HUES64 (cell line): Measurements from ENCODE around the gene PHLDB2.

Experiments used
- H3K27ac ChIP-seq: 2 replicates; pipeline ENCODE4 v1.7.0; 2013; ENCODE audit warnings: low read depth, low read length, inconsistent platforms
- H3K27me3 ChIP-seq: 2 replicates; pipeline ENCODE4 v1.6.1; 2013; ENCODE audit warnings: mild to moderate bottlenecking, low read length; ENCODE audit not compliant: insufficient read depth
- H3K36me3 ChIP-seq: 2 replicates; pipeline ENCODE4 v1.6.1; 2013; ENCODE audit warnings: mild to moderate bottlenecking, low read length; ENCODE audit not compliant: insufficient read depth
- H3K4me1 ChIP-seq: 2 replicates; pipeline ENCODE4 v1.6.1; 2013; ENCODE audit warnings: mild to moderate bottlenecking, low read length, moderate library complexity; ENCODE audit not compliant: insufficient read depth
- H3K4me3 ChIP-seq: 2 replicates; pipeline ENCODE4 v1.5.1; 2013; ENCODE audit warnings: mild to moderate bottlenecking, low read length, moderate library complexity
- H3K9ac ChIP-seq: 2 replicates; pipeline ENCODE4 v1.6.1; 2013; ENCODE audit warnings: mild to moderate bottlenecking, low read depth, low read length
- H3K9me3 ChIP-seq: 2 replicates; pipeline ENCODE4 v1.6.1; 2013; ENCODE audit warnings: low read depth, low read length; ENCODE audit not compliant: insufficient read depth
- WGBS: fragments of 150-250, 120-280 bp; methylation state at CpG from one replicate; pipeline ENCODE4 v1.1.7; 2013; ENCODE audit warnings: missing lambda C conversion rate; 5-methylcytosine and 5-hydroxymethylcytosine counted together

Gene PHLDB2

GRCh38 chr3:111999484-112000324, 140.6 kb downstream of the PHLDB2 start:
- Histone ChIP-seq H3K4me1 (peaks cover 34% of the 10 kb centered on the region), H3K9me3 (no peaks in the 10 kb centered on the region), H3K27me3 (peaks cover 36% of the 10 kb centered on the region), H3K27ac (peak overlapping the region; percentile 38; the same call in 1 of the 2 replicates), H3K9ac (peak overlapping the region; percentile 71), H3K4me3 (peak overlapping the region; percentile 78), H3K36me3 (no peaks in the 10 kb centered on the region)
- WGBS = 8% methylated on average over 18 of the region's 19 CpGs

DNA sequence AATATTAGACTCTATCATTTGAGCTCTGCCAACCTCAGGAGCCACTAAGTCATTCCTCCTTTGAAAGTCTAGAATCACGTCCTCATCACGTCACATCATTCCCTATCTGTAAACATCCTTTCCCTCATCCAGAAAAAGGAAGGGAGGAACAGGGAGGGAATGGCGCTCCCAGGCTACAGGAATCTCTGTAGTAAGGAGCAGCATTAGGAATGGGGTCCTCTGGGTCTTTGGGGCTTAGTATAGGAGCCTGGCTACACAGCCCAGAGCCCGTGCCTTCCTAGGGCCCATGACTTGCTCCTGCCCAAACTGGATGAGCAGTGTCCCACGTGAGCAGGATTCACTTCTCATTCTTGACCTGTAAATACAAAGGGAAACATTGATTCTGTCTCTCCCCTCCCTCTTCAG, 141.3 kb downstream of the PHLDB2 start:
- WGBS = 48% methylated on average over 5 of the region's 5 CpGs
- H3K27me3 ChIP-seq = peaks cover 36% of the 10 kb centered on the region

GRCh38 chr3:112000966-112001365, 141.9 kb downstream of the PHLDB2 start:
- H3K4me1 ChIP-seq = peaks cover 34% of the 10 kb centered on the region
- H3K4me3 ChIP-seq = peak overlapping the region; percentile 78
- WGBS = 17% methylated on average over 2 of the region's 2 CpGs
- H3K36me3 ChIP-seq = peaks cover 6% of the 10 kb centered on the region; the same call in 1 of the 2 replicates
- no peak overlapping the region for H3K9ac ChIP-seq
- H3K9me3 ChIP-seq = no peaks in the 10 kb centered on the region
- H3K27me3 ChIP-seq = peaks cover 36% of the 10 kb centered on the region
- no peak overlapping the region for H3K27ac ChIP-seq

More for the DNA sequence above, 141.3 kb downstream of the PHLDB2 start:
- H3K36me3 ChIP-seq = peaks cover 4% of the 10 kb centered on the region; the same call in 1 of the 2 replicates
- peak overlapping the region; percentile 78 for H3K4me3 ChIP-seq
- H3K9me3 ChIP-seq = no peaks in the 10 kb centered on the region
- H3K9ac ChIP-seq = no peak overlapping the region
- no peak overlapping the region for H3K27ac ChIP-seq
- peaks cover 34% of the 10 kb centered on the region for H3K4me1 ChIP-seq

DNA sequence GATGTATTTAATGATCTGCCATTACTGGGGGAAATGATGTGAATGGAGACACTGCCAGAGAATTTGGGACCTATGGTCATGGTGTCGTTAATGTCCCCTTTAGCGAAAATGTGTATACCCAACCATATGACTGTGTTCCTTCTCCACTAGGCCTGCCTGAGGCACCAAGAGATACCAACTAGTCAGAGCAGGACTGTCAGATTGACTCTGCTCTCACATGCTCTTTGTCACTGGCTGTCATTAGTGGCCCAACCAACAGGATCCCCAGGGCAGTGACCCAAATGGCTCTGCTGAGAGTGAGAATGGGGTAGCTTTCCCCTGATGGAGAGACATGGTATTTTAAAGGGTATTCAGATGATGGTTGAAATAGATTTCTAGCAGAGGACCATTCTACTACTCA, 142.5 kb downstream of the PHLDB2 start:
- H3K4me1 ChIP-seq = peaks cover 34% of the 10 kb centered on the region
- peaks cover 6% of the 10 kb centered on the region; the same call in 1 of the 2 replicates for H3K36me3 ChIP-seq
- H3K4me3 ChIP-seq = 0 out of 2 replicates have a peak overlapping the region, but pooled peaks have one; percentile 78
- no peak overlapping the region for H3K27ac ChIP-seq
- no peak overlapping the region for H3K9ac ChIP-seq
- WGBS = 88% methylated on average over 2 of the region's 2 CpGs
- peaks cover 36% of the 10 kb centered on the region for H3K27me3 ChIP-seq
- no peaks in the 10 kb centered on the region for H3K9me3 ChIP-seq

DNA sequence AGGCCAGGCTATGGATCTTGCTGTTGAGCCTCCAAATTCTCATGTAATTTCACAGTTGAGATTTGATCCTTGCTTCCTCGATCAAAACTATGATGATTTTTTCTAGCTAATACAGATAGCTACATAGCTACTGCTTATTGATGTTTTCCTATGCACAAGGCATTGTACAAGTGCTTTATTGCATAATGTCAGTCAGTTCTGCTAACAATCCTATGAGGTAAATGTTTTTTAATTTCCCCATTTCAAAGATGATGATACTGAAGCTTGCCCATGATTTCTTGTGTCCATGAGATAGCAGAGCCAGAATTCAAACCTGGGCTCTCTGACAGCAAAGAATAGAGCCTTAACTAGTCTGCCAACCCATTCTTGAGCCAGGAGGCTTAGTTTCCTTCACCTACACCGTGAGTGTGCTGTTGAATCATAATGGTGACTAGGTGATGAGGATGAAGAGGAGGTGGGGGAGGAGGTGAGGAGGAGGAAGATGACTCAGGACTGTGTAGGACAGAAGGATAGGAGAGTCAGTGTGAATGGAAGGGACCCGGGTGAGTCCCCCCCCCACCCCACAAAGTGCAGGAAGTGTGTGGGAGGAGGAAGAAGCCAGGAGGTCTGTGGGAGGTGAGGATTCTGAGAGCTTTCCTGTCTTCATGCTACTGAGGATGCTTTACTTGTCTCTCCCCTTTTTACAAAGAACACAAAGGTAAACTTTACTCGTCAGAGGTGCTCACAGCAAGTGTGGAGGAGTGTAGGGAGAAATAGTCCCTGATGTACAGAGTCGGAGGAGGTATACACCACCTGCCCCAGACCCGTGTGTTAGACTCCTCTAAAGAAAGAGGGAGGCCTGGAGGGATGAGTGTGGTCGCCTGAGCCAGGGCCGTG, 143.3 kb downstream of the PHLDB2 start:
- H3K27me3 ChIP-seq = peaks cover 34% of the 10 kb centered on the region
- peaks cover 34% of the 10 kb centered on the region for H3K4me1 ChIP-seq
- WGBS = 80% methylated on average over 7 of the region's 8 CpGs
- no peak overlapping the region for H3K9ac ChIP-seq
- H3K36me3 ChIP-seq = peaks cover 6% of the 10 kb centered on the region; the same call in 1 of the 2 replicates
- H3K4me3 ChIP-seq = no peak overlapping the region
- no peak overlapping the region for H3K27ac ChIP-seq
- H3K9me3 ChIP-seq = no peaks in the 10 kb centered on the region

DNA sequence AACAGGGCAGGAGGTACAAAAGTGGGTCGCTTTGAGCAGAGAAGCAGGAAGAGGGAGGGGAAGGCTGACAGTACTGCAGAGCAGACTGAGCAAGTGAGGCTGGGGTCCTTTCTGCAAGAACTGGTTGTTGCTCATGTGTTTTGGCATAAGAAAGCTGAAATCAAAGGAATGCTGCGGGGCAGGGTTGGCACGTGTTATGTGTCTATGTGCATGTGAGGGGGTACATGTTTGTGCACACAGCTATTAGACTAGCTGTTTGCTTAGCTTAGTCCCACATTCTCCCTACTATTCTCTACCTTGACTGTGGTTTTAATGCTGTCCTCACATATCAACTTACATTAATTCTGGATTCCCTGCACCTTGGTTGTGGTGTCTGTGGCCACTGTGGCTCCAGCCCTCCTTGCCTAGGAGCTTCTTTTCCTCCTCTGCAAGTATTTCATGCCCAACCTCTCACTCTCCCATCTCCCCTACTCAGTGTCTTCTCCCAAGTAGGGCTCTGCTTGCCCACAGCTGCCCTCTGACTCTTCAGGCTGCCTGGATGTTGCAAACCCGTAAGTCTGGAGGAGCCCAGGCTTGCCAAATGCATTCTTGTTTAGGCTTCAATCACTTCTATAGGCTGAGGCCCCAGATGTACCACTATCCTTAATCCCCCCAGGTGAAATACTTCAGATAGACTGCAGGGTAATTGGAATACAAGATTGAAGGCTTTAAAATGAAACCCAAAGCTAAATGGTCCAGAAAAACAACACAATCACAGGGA, 144.4 kb downstream of the PHLDB2 start:
- H3K9ac ChIP-seq = no peak overlapping the region
- peaks cover 34% of the 10 kb centered on the region for H3K4me1 ChIP-seq
- no peak overlapping the region for H3K27ac ChIP-seq
- H3K9me3 ChIP-seq = no peaks in the 10 kb centered on the region
- peaks cover 6% of the 10 kb centered on the region; the same call in 1 of the 2 replicates for H3K36me3 ChIP-seq
- 93% methylated on average over 4 of the region's 4 CpGs for WGBS
- no peak overlapping the region for H3K4me3 ChIP-seq
- peaks cover 26% of the 10 kb centered on the region for H3K27me3 ChIP-seq

- Histone ChIP-seq H3K36me3 (peaks cover 6% of the 10 kb centered on the region; the same call in 1 of the 2 replicates), H3K9ac (no peak overlapping the region), H3K27me3 (peaks cover 21% of the 10 kb centered on the region), H3K9me3 (no peaks in the 10 kb centered on the region), H3K4me1 (peaks cover 34% of the 10 kb centered on the region), H3K4me3 (no peak overlapping the region), H3K27ac (no peak overlapping the region)
- WGBS = 89% methylated on average over 2 of the region's 2 CpGs
These were observed 145.1 kb downstream of the PHLDB2 start for GRCh38 chr3:112004187-112004586.

- no peak overlapping the region for H3K4me3 ChIP-seq
These were observed 145.6 kb downstream of the PHLDB2 start for GRCh38 chr3:112004669-112005068.

DNA sequence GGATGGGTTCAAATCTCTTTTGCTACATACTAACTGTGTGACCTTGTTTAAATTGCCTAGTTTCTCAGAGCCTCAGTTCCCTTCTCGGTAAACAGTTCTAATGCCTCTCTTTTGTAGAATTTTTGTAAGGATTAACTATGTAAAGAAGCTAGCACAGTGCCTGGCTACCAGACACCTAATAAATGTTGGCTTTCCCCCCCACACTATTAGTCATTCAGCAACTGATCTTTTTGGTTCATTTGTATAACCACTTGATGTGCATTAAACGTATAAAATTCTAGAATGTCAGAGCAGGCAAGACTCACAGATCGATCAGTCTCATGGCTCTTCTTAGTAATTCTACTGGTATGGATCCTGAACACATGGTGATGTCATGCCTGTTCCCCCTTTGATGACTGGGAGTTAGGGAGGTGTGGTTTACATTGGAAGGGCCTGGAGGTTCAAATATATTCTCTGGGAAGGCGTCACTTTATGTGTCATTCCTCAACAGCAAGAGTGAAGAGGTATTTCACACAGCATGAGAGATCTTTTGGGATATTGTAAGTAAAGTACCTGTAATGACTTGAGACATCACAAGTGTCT, 146.1 kb downstream of the PHLDB2 start:
- Histone ChIP-seq H3K36me3 (peaks cover 6% of the 10 kb centered on the region; the same call in 1 of the 2 replicates), H3K9me3 (no peaks in the 10 kb centered on the region), H3K4me1 (peaks cover 30% of the 10 kb centered on the region), H3K9ac (no peak overlapping the region), H3K27me3 (peaks cover 11% of the 10 kb centered on the region), H3K27ac (no peak overlapping the region), H3K4me3 (no peak overlapping the region)
- 89% methylated on average over 4 of the region's 4 CpGs for WGBS

More at GRCh38 chr3:112004669-112005068, 145.6 kb downstream of the PHLDB2 start:
- Histone ChIP-seq H3K27ac (no peak overlapping the region), H3K4me1 (peaks cover 34% of the 10 kb centered on the region), H3K9me3 (no peaks in the 10 kb centered on the region), H3K27me3 (peaks cover 16% of the 10 kb centered on the region), H3K36me3 (peaks cover 6% of the 10 kb centered on the region; the same call in 1 of the 2 replicates), H3K9ac (no peak overlapping the region)
- 96% methylated on average over 2 of the region's 2 CpGs for WGBS

GRCh38 chr3:112007633-112008032, 148.6 kb downstream of the PHLDB2 start:
- H3K4me3 ChIP-seq = no peak overlapping the region
- H3K9ac ChIP-seq = no peak overlapping the region
- H3K27ac ChIP-seq = no peak overlapping the region
- peaks cover 5% of the 10 kb centered on the region; the same call in 1 of the 2 replicates for H3K4me1 ChIP-seq
- H3K9me3 ChIP-seq = no peaks in the 10 kb centered on the region
- whole genome bisulfite sequencing = 100% methylated on average over 1 of the region's 1 CpG
- peaks cover 6% of the 10 kb centered on the region; the same call in 1 of the 2 replicates for H3K36me3 ChIP-seq
- H3K27me3 ChIP-seq = 0 out of 2 replicates have a peak, but pooled peaks cover 4% of the 10 kb centered on the region
